GM11168 (cell line): Measurements from ENCODE around the gene COMP.

ENCODE experiments used
- in situ Hi-C: fragments of 300-500 bp; cut with MboI; formaldehyde crosslinking; loops from one replicate; pipeline ENCODE4 v1.12.0; 2022; ENCODE audit warnings: low sequenced_read_pairs; ENCODE audit not compliant: unreplicated experiment

COMP gene

GRCh38 chr19:18784786-18785120 is 6.4 kb downstream of the COMP start:
- in situ Hi-C loops: no loop called here

- in situ Hi-C loops: no loop called here
These were observed 6.9 kb downstream of the COMP start for GRCh38 chr19:18783958-18784785.

GRCh38 chr19:18782559-18783225 is 8.4 kb downstream of the COMP start:
- in situ Hi-C loops: no loop called here

- in situ Hi-C loops: no loop called here
These were observed 9.1 kb downstream of the COMP start for GRCh38 chr19:18781885-18782527.

GRCh38 chr19:18781047-18781600 is 10.0 kb downstream of the COMP start:
- in situ Hi-C loops: no loop called here

GRCh38 chr19:18780631-18781030 is 10.5 kb downstream of the COMP start:
- in situ Hi-C loops: no loop called here

GRCh38 chr19:18780081-18780480 is 11.0 kb downstream of the COMP start:
- in situ Hi-C loops: no loop called here

- in situ Hi-C loops: no loop called here
These were observed 12.1 kb downstream of the COMP start for GRCh38 chr19:18778826-18779495.

GRCh38 chr19:18778076-18778389 is 13.1 kb downstream of the COMP start:
- in situ Hi-C loops: no loop called here

GRCh38 chr19:18777301-18778075 is 13.6 kb downstream of the COMP start:
- in situ Hi-C loops: no loop called here

- in situ Hi-C loops: no loop called here
These were observed 14.4 kb downstream of the COMP start for GRCh38 chr19:18776736-18777135.

GRCh38 chr19:18776288-18776594 is 14.9 kb downstream of the COMP start:
- in situ Hi-C loops: no loop called here

GRCh38 chr19:18775586-18776287 is 15.4 kb downstream of the COMP start:
- in situ Hi-C loops: no loop called here

- in situ Hi-C loops: no loop called here
These were observed 16.2 kb downstream of the COMP start for GRCh38 chr19:18774782-18775444.

GRCh38 chr19:18774107-18774506 is 17.0 kb downstream of the COMP start:
- in situ Hi-C loops: no loop called here

- in situ Hi-C loops: no loop called here
These were observed 17.4 kb downstream of the COMP start for GRCh38 chr19:18773682-18774081.

GRCh38 chr19:18772620-18773587 is 18.2 kb downstream of the COMP start:
- in situ Hi-C loops: no loop called here
